Activated CD4-positive, alpha-beta T cell treated with anti-CD3 and anti-CD28 coated beads, Interleukin-2, amount 10 ng/mL, durations not matched to agents 24 days and 14 days (primary cell): ENCODE results near the gene SGPP2. TPM values are rescaled to one million over a fixed set of nuclear protein-coding genes. Genes with fewer than 3 reads are reported as not detected.

Source experiments
- DNase-seq: peaks from one replicate; pipeline ENCODE4 v3.0.0; 2022
- H3K27ac Mint-ChIP-seq: one replicate; pipeline ENCODE4 v1.8.0; 2022; ENCODE audit warnings: mild to moderate bottlenecking, mixed read lengths
- H3K27me3 Mint-ChIP-seq: one replicate; pipeline ENCODE4 v1.8.0; 2022; ENCODE audit warnings: mixed read lengths
- H3K36me3 Mint-ChIP-seq: one replicate; pipeline ENCODE4 v1.8.0; 2022; ENCODE audit warnings: low read depth, mild to moderate bottlenecking, mixed read lengths
- H3K4me1 Mint-ChIP-seq: one replicate; pipeline ENCODE4 v1.8.0; 2021; ENCODE audit warnings: mixed read lengths
- H3K4me3 Mint-ChIP-seq: one replicate; pipeline ENCODE4 v1.8.0; 2022; ENCODE audit warnings: mild to moderate bottlenecking, moderate library complexity, mixed read lengths
- H3K9me3 Mint-ChIP-seq: one replicate; pipeline ENCODE4 v1.8.0; 2021; ENCODE audit warnings: mixed read lengths
- intact Hi-C: fragments of 100-400 bp; cut with micrococcal nuclease; formaldehyde crosslinking; loops from one replicate; pipeline ENCODE4 v1.15.1; 2023
- total RNA-seq: library from RNA; stranded (reverse); gene quantifications from 2 replicates; pipeline ENCODE4 v1.2.3, GENCODE V29; 2022

Gene SGPP2
- total RNA-seq, 1 donor from 2014 or later = 23.0 TPM

- Mint-ChIP-seq H3K27ac (no peak overlapping the region), H3K36me3 (no peaks in the 10 kb centered on the region), H3K27me3 (peaks cover 4% of the 10 kb centered on the region), H3K4me1 (no peaks in the 10 kb centered on the region), H3K4me3 (no peak overlapping the region), H3K9me3 (peaks cover 14% of the 10 kb centered on the region)
- intact Hi-C loops = no loop called here
- no peak for DNase-seq
These were observed 10.9 kb upstream of the SGPP2 start for GRCh38 chr2:222413295-222413911.

- no peak for DNase-seq
- no peak overlapping the region for H3K27ac Mint-ChIP-seq
- H3K36me3 Mint-ChIP-seq = peaks cover under 1% of the 10 kb centered on the region
- intact Hi-C loops = no loop called here
- peaks cover 16% of the 10 kb centered on the region for H3K4me1 Mint-ChIP-seq
- H3K27me3 Mint-ChIP-seq = peaks cover 20% of the 10 kb centered on the region
- H3K9me3 Mint-ChIP-seq = peaks cover 10% of the 10 kb centered on the region
- H3K4me3 Mint-ChIP-seq = no peak overlapping the region
These were observed 5.6 kb upstream of the SGPP2 start for GRCh38 chr2:222418739-222419138.

- Mint-ChIP-seq H3K27me3 (peaks cover 28% of the 10 kb centered on the region), H3K27ac (no peak overlapping the region), H3K9me3 (peaks cover 7% of the 10 kb centered on the region), H3K4me3 (no peak overlapping the region), H3K36me3 (peaks cover 3% of the 10 kb centered on the region), H3K4me1 (peaks cover 25% of the 10 kb centered on the region)
- intact Hi-C loops = loop anchor here (10.0 kb wide), 1 partner anchor 1604 kb away; no protein-coding TSS in a partner anchor
- no peak for DNase-seq
These were observed 3.8 kb upstream of the SGPP2 start for GRCh38 chr2:222420508-222420907.

DNA sequence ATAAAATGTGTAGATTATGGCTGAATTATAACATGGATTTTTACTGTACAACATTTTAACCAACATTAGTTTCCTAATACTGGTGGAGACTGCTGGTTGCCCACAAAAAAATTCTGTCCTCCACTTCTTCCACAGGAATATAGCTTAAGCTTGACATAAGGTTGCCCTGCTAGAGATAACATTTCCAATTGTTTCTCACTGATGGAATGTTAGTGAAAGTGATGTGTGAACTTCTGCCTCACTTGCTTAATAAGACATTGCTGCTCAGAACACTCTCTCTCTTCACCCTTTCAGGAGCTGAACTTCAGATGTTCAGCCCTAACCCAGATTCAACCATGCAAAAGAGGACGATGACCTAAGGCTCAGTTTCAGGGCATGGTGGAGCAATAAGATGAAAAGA is 2.7 kb upstream of the SGPP2 start:
- H3K36me3 Mint-ChIP-seq = peaks cover 8% of the 10 kb centered on the region

DNA sequence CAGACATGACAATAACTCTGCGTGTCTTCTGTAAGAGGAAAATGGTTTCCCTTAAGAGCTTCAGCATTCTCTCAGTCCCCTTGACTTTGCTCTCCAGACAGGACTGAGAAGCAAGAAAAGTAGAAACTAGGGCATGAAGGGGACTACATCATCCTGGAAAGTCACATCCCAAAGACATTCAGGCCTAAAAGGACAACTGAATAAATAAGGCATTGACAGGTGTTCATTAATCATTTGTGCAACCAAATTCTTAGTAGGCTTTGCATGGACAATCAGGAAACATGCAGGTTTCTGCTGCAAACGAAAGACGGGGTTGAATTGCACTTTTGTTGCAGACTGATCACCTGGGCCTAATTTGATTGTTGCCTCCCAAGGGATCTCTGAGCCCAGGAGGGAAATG is 1.2 kb upstream of the SGPP2 start:
- Mint-ChIP-seq H3K4me1 (peaks cover 46% of the 10 kb centered on the region), H3K27ac (peak overlapping the region; percentile 98), H3K36me3 (peaks cover 18% of the 10 kb centered on the region), H3K4me3 (peak overlapping the region; percentile 90), H3K9me3 (no peaks in the 10 kb centered on the region), H3K27me3 (peaks cover 28% of the 10 kb centered on the region)
- intact Hi-C loops = loop anchor here (2.0 to 10.0 kb wide), 2 partner anchors 104 to 1602 kb away; no protein-coding TSS in a partner anchor
- no peak for DNase-seq

More for the DNA sequence above, 2.7 kb upstream of the SGPP2 start:
- H3K27ac Mint-ChIP-seq = no peak overlapping the region
- intact Hi-C loops = loop anchor here (2.0 to 10.0 kb wide), 2 partner anchors 103 to 1603 kb away; no protein-coding TSS in a partner anchor
- peaks cover 28% of the 10 kb centered on the region for H3K27me3 Mint-ChIP-seq
- H3K4me3 Mint-ChIP-seq = no peak overlapping the region
- peaks cover 33% of the 10 kb centered on the region for H3K4me1 Mint-ChIP-seq
- no peak for DNase-seq
- peaks cover 3% of the 10 kb centered on the region for H3K9me3 Mint-ChIP-seq

DNA sequence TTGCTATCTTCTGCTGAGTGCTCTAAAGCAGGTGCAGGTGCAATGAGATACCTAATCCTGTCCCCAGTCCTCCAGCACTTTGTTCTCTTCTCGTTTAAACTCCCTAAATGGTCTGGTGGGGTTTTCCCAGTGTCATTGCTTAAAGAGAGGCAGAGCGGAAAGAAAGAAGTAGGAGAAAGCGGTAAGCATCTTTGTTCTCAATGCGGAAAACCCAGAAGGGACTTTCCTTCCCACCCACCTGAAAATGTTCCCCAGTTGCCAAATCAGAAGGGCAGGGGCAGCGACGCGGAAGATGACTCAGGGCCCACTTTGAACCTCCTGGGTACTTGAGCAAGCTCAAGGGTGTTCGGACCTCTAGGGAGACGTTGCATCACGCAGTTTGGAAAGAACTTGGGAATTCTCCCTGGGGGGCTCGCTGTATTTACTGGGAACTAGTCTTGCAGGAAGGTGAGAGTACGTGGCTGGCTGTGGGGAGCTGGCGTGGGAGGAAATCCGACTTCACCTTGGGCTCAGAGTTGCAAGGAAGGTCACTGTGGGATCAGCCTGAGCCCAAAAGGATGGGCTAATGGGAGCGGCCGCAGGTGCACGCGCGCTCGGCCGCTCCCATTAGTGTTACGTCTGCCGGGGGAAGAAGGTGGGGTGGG is 589 bp upstream of the SGPP2 start:
- intact Hi-C loops = loop anchor here (2.0 to 10.0 kb wide), 3 partner anchors 105 to 1601 kb away; partner anchors contain the start of gene FARSB
- peak overlapping the region; percentile 98 for H3K27ac Mint-ChIP-seq
- H3K9me3 Mint-ChIP-seq = no peaks in the 10 kb centered on the region
- H3K36me3 Mint-ChIP-seq = peaks cover 19% of the 10 kb centered on the region
- DNase-seq = peak; percentile 80
- peaks cover 48% of the 10 kb centered on the region for H3K4me1 Mint-ChIP-seq
- peak overlapping the region; percentile 90 for H3K4me3 Mint-ChIP-seq
- peaks cover 27% of the 10 kb centered on the region for H3K27me3 Mint-ChIP-seq

GRCh38 chr2:222424729-222425671 is 657 bp downstream of the SGPP2 start:
- peak; percentile 76 for DNase-seq
- H3K27me3 Mint-ChIP-seq = peaks cover 24% of the 10 kb centered on the region

DNA sequence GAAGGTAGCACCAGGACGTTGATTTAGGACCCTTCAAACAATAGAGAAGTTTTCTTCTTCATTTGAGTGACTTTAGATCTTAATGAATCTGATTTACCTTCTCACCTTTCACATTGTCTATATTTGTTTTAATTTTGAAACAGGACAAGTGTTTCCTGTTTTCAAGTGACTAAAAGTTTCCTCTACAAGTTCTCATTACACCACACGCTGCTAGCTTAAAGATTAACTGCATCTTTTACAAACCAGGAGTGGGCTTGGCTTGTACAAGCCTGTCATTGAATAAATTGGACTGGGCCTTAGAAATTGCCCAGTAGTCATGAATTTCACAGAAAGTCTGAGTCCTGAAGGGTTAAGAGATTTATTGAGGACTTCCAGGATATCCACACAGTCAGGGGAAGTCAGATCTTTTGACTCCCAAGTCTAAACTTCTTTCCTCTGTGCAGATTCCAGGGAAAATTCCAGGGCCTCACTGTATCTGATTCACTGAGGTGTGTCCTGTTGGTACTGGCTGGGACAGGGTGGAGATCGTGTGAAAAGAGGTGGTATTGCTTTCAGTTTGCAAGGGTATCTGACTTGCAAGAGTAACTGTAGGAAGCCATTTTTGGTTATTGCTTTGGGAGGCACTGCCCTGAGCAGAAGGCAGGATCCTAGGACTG is 3.4 kb downstream of the SGPP2 start:
- Mint-ChIP-seq H3K4me3 (peak overlapping the region; percentile 65), H3K9me3 (peaks cover 7% of the 10 kb centered on the region), H3K4me1 (peaks cover 48% of the 10 kb centered on the region), H3K27ac (peak overlapping the region; percentile 87), H3K36me3 (peaks cover 37% of the 10 kb centered on the region), H3K27me3 (peaks cover 15% of the 10 kb centered on the region)
- DNase-seq = peak; percentile 62
- intact Hi-C loops = loop anchor here (10.0 kb wide), 1 partner anchor 1597 kb away; no protein-coding TSS in a partner anchor

More at GRCh38 chr2:222424729-222425671, 657 bp downstream of the SGPP2 start:
- Mint-ChIP-seq H3K9me3 (peaks cover 7% of the 10 kb centered on the region), H3K27ac (peak overlapping the region; percentile 84), H3K4me1 (peaks cover 48% of the 10 kb centered on the region), H3K36me3 (peaks cover 29% of the 10 kb centered on the region), H3K4me3 (peak overlapping the region; percentile 84)
- intact Hi-C loops = loop anchor here (2.0 to 10.0 kb wide), 2 partner anchors 232 to 1600 kb away; partner anchors contain the start of gene FARSB

- Mint-ChIP-seq H3K27ac (no peak overlapping the region), H3K9me3 (peaks cover 7% of the 10 kb centered on the region), H3K36me3 (peaks cover 34% of the 10 kb centered on the region), H3K4me3 (no peak overlapping the region), H3K4me1 (peaks cover 38% of the 10 kb centered on the region), H3K27me3 (peaks cover 7% of the 10 kb centered on the region)
- DNase-seq = no peak
- intact Hi-C loops = no loop called here
These were observed 5.7 kb downstream of the SGPP2 start for GRCh38 chr2:222430071-222430470.

- no peak for DNase-seq
- Mint-ChIP-seq H3K4me1 (peaks cover 33% of the 10 kb centered on the region), H3K27ac (no peak overlapping the region), H3K4me3 (no peak overlapping the region), H3K27me3 (peaks cover 3% of the 10 kb centered on the region), H3K9me3 (peaks cover 7% of the 10 kb centered on the region), H3K36me3 (peaks cover 37% of the 10 kb centered on the region)
- intact Hi-C loops = no loop called here
These were observed 6.3 kb downstream of the SGPP2 start for GRCh38 chr2:222430681-222431080.

DNA sequence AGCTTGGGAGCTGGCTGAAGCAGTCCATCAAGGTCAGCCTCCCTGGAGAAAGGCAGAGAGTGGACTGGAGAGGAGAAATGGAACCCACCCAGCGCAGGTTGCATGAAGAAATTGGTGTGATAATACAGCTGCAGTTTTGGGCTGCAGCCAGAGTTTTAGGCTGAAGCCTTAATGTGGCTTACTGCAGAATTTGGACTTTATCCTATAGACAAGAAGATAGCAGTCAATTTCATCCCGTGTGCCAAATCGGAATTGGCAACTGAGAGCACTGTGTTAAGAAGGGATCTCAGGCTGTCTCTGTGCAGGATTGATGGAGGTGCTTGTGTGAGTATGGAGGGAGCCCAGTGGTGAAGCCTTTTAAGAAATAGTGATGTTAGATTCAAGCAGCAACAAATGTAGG is 7.5 kb downstream of the SGPP2 start:
- H3K4me1 Mint-ChIP-seq = peaks cover 24% of the 10 kb centered on the region
- DNase-seq = no peak
- H3K4me3 Mint-ChIP-seq = no peak overlapping the region
- no peak overlapping the region for H3K27ac Mint-ChIP-seq
- intact Hi-C loops = no loop called here
- H3K27me3 Mint-ChIP-seq = no peaks in the 10 kb centered on the region
- H3K9me3 Mint-ChIP-seq = peaks cover 8% of the 10 kb centered on the region
- H3K36me3 Mint-ChIP-seq = peaks cover 32% of the 10 kb centered on the region

DNA sequence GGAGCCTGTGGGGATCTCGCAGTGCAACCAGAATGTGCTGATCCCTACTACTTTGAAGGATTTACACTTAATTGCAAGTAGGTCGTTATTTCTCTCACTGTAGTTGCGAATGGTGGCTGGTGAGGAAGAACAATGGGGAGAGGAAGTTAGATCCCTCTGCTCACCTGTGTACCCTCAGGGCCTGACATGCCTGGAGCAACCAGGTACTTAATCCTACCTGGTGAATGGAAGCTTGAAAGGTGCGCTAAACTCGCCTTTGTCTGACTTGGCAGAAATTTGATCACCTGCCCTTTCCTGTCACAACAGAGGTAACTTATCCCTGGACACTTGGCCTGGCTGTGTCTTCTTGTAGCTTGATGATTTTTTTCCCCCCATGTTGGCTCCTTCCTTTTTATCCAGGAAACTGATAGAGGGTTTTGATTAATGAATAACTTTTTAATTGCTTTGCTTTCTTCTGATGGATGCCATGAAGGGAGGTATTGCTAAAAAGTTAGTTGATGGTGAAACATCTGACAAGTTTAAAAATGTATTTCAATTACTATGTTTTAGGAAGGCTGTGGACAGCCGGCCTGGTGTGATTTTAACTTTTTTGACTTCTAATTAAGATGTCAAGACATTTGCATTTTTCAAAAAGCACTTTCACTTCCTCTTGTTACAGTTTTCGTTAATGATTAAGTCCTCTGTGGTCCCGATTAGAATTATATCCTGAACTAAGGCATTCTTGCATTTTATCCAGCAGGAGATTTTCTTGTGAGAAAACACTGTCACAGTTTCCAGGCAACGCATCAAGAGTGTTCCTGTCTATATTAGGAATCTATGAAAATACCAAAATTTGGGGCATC is 9.2 kb downstream of the SGPP2 start:
- H3K27ac Mint-ChIP-seq = no peak overlapping the region
- intact Hi-C loops = no loop called here
- no peaks in the 10 kb centered on the region for H3K27me3 Mint-ChIP-seq
- peaks cover 13% of the 10 kb centered on the region for H3K9me3 Mint-ChIP-seq
- H3K4me3 Mint-ChIP-seq = no peak overlapping the region
- H3K4me1 Mint-ChIP-seq = peaks cover 11% of the 10 kb centered on the region
- peaks cover 23% of the 10 kb centered on the region for H3K36me3 Mint-ChIP-seq
- DNase-seq = no peak
